Left ventricle myocardium inferior (tissue), 1 donor: ENCODE results near the gene PTGR1. TPM values are rescaled to one million over a fixed set of nuclear protein-coding genes. Genes with fewer than 3 reads are reported as not detected.

Experiments
- DNase-seq: peaks from one replicate; pipeline ENCODE4 v3.0.0-alpha.2; 2020
- H3K27ac ChIP-seq: fragments of 200-600 bp; replicated peaks from 2 replicates; pipeline ENCODE4 v1.8.0; 2021
- H3K27me3 ChIP-seq: fragments of 200-600 bp; 2 replicates; pipeline ENCODE4 v1.8.0; 2021; ENCODE audit warnings: low read depth
- H3K36me3 ChIP-seq: fragments of 200-600 bp; 2 replicates; pipeline ENCODE4 v1.8.0; 2021
- H3K4me1 ChIP-seq: fragments of 200-600 bp; 2 replicates; pipeline ENCODE4 v1.8.0; 2021
- H3K4me3 ChIP-seq: fragments of 200-600 bp; 2 replicates; pipeline ENCODE4 v1.8.0; 2021; ENCODE audit warnings: mild to moderate bottlenecking, moderate library complexity
- H3K9me3 ChIP-seq: fragments of 200-600 bp; replicated peaks from 2 replicates; pipeline ENCODE4 v1.8.0; 2021
- intact Hi-C: fragments of 100-400 bp; cut with micrococcal nuclease; formaldehyde crosslinking; loops from one replicate; pipeline ENCODE4 v1.11.0; 2022
- total RNA-seq: library from RNA; stranded (reverse); fragmentation: NEBNext Ultra II Directional; extraction: Animal tissue kit (Norgen Biotek cat#: 25700); gene quantifications from one replicate; pipeline ENCODE4 v1.2.1, GENCODE V29; 2021
- TF ChIP-seq, protein P1 (sequence below): fragments of 200-600 bp; IDR thresholded peaks from 2 replicates; pipeline ENCODE4 v1.8.0; 2021; ENCODE audit warnings: antibody characterized with exemption, mild to moderate bottlenecking, borderline replicate concordance
- donor health status: DM: no; HTN: yes; CAD: no; lungs with severe emphysema.

PTGR1 gene
- total RNA-seq, 1 donor from 2014 or later = 50.2 TPM

DNA sequence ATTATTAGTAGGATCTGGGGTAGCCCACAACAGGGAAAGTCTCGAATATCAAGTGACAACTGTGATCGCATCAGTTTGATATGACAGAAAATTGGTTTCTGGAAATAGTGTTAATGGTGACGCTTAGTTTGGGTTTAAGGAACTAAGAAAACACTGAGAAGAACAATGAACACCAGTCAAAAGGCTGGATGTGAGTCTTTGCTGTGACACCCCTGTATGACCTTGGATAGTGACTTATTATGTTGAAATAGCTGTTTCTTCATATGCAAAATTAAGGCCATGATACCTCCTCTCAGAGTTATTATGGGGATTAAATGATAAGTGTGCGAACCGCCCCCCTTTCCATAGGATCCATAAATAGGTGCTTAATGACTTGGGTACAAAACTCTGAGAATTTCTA, 32.6 kb upstream of the PTGR1 start:
- no peaks in the 10 kb centered on the region for H3K9me3 ChIP-seq
- DNase-seq = no peak
- H3K4me3 ChIP-seq = peak overlapping the region; percentile 97
- H3K4me1 ChIP-seq = peaks cover 56% of the 10 kb centered on the region
- peak overlapping the region; percentile 93 for H3K27ac ChIP-seq
- H3K36me3 ChIP-seq = no peaks in the 10 kb centered on the region
- no peaks in the 10 kb centered on the region for H3K27me3 ChIP-seq
- intact Hi-C loops = no loop called here
- TF ChIP-seq, protein P1, sequence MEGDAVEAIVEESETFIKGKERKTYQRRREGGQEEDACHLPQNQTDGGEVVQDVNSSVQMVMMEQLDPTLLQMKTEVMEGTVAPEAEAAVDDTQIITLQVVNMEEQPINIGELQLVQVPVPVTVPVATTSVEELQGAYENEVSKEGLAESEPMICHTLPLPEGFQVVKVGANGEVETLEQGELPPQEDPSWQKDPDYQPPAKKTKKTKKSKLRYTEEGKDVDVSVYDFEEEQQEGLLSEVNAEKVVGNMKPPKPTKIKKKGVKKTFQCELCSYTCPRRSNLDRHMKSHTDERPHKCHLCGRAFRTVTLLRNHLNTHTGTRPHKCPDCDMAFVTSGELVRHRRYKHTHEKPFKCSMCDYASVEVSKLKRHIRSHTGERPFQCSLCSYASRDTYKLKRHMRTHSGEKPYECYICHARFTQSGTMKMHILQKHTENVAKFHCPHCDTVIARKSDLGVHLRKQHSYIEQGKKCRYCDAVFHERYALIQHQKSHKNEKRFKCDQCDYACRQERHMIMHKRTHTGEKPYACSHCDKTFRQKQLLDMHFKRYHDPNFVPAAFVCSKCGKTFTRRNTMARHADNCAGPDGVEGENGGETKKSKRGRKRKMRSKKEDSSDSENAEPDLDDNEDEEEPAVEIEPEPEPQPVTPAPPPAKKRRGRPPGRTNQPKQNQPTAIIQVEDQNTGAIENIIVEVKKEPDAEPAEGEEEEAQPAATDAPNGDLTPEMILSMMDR = no peak

DNA sequence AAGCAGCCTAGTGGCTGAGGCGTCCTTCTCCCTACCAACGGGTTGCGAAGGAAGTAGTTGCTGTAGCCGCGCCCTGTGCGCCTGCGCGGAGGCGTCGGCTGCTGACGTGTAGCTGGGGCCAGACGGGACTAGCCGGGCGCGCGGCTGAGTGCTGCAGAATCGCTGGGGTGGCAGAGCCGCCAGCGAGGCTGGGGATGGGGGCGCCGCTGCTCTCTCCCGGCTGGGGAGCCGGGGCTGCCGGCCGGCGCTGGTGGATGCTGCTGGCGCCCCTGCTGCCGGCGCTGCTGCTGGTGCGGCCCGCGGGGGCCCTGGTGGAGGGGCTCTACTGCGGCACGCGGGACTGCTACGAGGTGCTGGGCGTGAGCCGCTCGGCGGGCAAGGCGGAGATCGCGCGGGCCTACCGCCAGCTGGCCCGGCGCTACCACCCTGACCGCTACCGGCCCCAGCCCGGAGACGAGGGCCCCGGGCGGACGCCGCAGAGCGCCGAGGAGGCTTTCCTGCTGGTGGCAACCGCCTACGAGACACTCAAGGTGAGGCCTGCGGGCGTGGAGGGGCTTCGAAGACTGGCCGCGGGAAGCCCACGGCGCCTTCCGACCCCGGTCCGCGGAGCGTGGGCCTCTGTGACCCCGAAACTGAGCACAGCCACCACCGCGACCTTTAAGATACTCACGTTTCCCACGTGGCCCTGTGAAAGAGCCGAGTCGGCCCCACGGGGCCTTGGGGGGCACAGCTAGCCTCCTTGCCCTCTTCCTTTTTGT, 31.9 kb upstream of the PTGR1 start, which contains the start of gene DNAJC25:
Gene DNAJC25, plus strand, starts transcription at position 121 of the 758 bp plus-strand sequence. Its CDS starts 74 bp downstream, at position 195.
- TF ChIP-seq, protein P1 = no peak
- intact Hi-C loops = no loop called here

DNA sequence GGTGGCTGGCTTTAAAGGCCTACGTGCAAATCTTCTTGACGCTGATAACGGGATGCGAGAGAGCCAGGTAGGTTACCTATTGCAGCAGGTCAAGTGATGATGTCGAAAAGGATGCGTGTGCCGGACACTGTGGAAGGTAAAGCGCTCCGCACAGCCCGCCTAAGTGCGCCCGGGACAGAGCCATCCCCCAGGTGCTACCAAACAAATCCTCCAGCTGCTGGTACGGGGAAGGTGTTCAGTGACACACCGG, 31.4 kb upstream of the PTGR1 start:
- DNase-seq = no peak
- intact Hi-C loops = no loop called here
- H3K36me3 ChIP-seq = no peaks in the 10 kb centered on the region
- peak overlapping the region; percentile 97 for H3K4me3 ChIP-seq
- TF ChIP-seq, protein P1 = no peak
- no peaks in the 10 kb centered on the region for H3K27me3 ChIP-seq
- peak overlapping the region; percentile 93 for H3K27ac ChIP-seq
- peaks cover 54% of the 10 kb centered on the region for H3K4me1 ChIP-seq
- no peaks in the 10 kb centered on the region for H3K9me3 ChIP-seq

More for the DNA sequence above, 31.9 kb upstream of the PTGR1 start, which contains the start of gene DNAJC25:
- Histone ChIP-seq H3K4me3 (peak within 1 kb of the TSS; percentile 97), H3K36me3 (no peaks in the 10 kb centered on the region), H3K27me3 (no peaks in the 10 kb centered on the region), H3K4me1 (peaks cover 56% of the 10 kb centered on the region), H3K27ac (peak within 1 kb of the TSS; percentile 93), H3K9me3 (no peaks in the 10 kb centered on the region)
- DNase-seq = peak; percentile 95

DNA sequence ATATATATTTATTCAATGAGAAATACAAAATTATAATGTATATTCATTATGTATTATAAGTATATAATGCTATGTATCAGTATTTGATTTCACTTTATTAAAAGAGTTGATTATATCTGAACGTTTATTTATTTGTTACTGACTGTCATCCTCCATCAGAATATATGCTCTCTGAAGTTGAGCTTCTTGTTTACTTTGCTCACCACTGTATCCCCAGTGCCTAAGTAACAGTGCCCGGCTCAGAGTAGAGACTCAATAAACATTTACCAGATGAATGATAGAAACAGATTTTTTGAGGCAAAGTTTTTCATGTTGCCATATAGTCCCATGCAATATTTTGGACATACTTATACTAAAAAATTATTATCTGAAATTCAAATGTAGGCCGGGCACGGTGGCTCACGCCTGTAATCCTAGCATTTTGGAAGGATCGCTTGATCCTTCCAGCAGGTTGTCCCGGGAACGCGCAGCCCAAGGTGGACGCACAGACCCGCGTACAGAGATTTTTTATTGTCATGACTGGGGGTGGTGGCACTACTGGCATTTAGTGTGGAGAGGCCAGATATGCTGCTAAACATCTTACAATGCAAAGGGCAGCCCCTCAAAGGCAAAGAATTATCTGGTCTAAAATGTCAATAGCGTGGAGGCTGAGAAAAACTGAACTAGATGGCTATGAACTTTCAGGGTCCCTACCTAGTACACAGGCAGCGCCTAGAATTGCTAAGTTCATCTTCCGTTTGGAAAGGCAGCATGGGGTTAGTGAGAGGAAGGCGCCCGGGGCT, 30.9 kb upstream of the PTGR1 start:
- Histone ChIP-seq H3K4me1 (peaks cover 49% of the 10 kb centered on the region), H3K4me3 (peak overlapping the region; percentile 97), H3K36me3 (no peaks in the 10 kb centered on the region), H3K27me3 (no peaks in the 10 kb centered on the region), H3K27ac (peak overlapping the region; percentile 93), H3K9me3 (no peaks in the 10 kb centered on the region)
- TF ChIP-seq, protein P1 = no peak
- intact Hi-C loops = no loop called here
- no peak for DNase-seq

DNA sequence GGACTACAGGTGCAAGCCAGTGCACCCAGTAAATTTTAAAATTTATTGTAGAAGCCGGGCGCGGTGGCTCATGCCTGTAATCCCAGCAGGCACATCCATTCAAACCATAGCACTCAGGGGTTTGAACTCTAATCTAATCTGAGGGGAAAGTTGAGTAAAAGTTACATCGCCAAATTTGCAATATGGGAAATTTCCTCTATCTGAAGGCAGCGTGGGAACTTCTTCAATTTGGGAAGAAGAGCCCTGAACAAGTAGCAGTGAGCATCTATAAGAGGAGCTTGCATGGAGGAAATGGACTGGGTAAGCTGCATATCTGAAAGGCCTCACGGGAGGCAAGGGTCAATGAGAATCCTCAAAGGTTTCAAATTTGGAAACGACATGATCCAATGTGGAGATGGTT, 29.0 kb upstream of the PTGR1 start:
- peaks cover 32% of the 10 kb centered on the region for H3K4me1 ChIP-seq
- intact Hi-C loops = no loop called here

More for the DNA sequence above, 29.0 kb upstream of the PTGR1 start:
- H3K4me3 ChIP-seq = no peak overlapping the region
- DNase-seq = no peak
- no peak overlapping the region for H3K27ac ChIP-seq
- TF ChIP-seq, protein P1 = no peak
- no peaks in the 10 kb centered on the region for H3K36me3 ChIP-seq
- H3K9me3 ChIP-seq = no peaks in the 10 kb centered on the region
- H3K27me3 ChIP-seq = no peaks in the 10 kb centered on the region
